HG03196 (cell line): ENCODE data around the gene MAP1LC3A.

Experiments
- ATAC-seq: cut with Tn5 transposase; IDR thresholded peaks from one replicate; pipeline ENCODE4 v1.9.1; 2021; ENCODE audit not compliant: unreplicated experiment

MAP1LC3A gene

GRCh38 chr20:34547844-34548613 lies 10.5 kb upstream of the MAP1LC3A start:
- ATAC-seq, result no peak

- no peak for ATAC-seq
Measured at GRCh38 chr20:34549291-34549928, 9.1 kb upstream of the MAP1LC3A start.

- no peak for ATAC-seq
Measured at GRCh38 chr20:34549929-34550305, 8.6 kb upstream of the MAP1LC3A start.

GRCh38 chr20:34552569-34552968 lies 5.9 kb upstream of the MAP1LC3A start:
- no peak for ATAC-seq

- no peak for ATAC-seq
Measured at GRCh38 chr20:34553366-34553867, 5.1 kb upstream of the MAP1LC3A start.

- ATAC-seq, result no peak
Measured at GRCh38 chr20:34557936-34558319, 590 bp upstream of the MAP1LC3A start.

- ATAC-seq, result no peak
Measured at GRCh38 chr20:34559311-34560140, 1.0 kb downstream of the MAP1LC3A start.

- no peak for ATAC-seq
Measured at GRCh38 chr20:34560141-34560523, 1.6 kb downstream of the MAP1LC3A start.

- no peak for ATAC-seq
Measured at GRCh38 chr20:34560614-34561013, 2.1 kb downstream of the MAP1LC3A start.

- no peak for ATAC-seq
Measured at GRCh38 chr20:34561661-34562060, 3.1 kb downstream of the MAP1LC3A start.

GRCh38 chr20:34562641-34563040 lies 4.1 kb downstream of the MAP1LC3A start:
- ATAC-seq, result no peak

GRCh38 chr20:34564833-34565232 lies 6.3 kb downstream of the MAP1LC3A start:
- ATAC-seq, result no peak

GRCh38 chr20:34566978-34567891 lies 8.7 kb downstream of the MAP1LC3A start:
- ATAC-seq, result no peak

GRCh38 chr20:34567892-34568865 lies 9.7 kb downstream of the MAP1LC3A start:
- ATAC-seq, result no peak

- no peak for ATAC-seq
Measured at GRCh38 chr20:34569598-34569997, 11.1 kb downstream of the MAP1LC3A start.

- ATAC-seq, result no peak
Measured at GRCh38 chr20:34570859-34571306, 12.4 kb downstream of the MAP1LC3A start.

- ATAC-seq, result no peak
Measured at GRCh38 chr20:34571753-34572152, 13.2 kb downstream of the MAP1LC3A start.

- no peak for ATAC-seq
Measured at GRCh38 chr20:34573541-34574300, 15.2 kb downstream of the MAP1LC3A start.

GRCh38 chr20:34574426-34574825 lies 15.9 kb downstream of the MAP1LC3A start:
- ATAC-seq, result no peak
